SK-N-SH (cell line): Measurements from ENCODE around the gene TET2. TPM values are rescaled to one million over a fixed set of nuclear protein-coding genes. Genes with fewer than 3 reads are reported as not detected.

Experiments
- CTCF ChIA-PET: fragments of 300-600, 350-600 bp; formaldehyde crosslinking; extraction: SDS; loops from one replicate; lab custom pipeline; 2021; lab: Yijun Ruan, JAX
- POLR2A ChIA-PET: fragments of 350-600 bp; sonication (Branson Sonifier 250); formaldehyde crosslinking; extraction: SDS; loops from one replicate; lab custom pipeline; 2020; ENCODE audit warnings: antibody characterized with exemption, inconsistent platforms; lab: Yijun Ruan, JAX
- DNase-seq: peaks from one replicate; pipeline ENCODE4 v3.0.0; 2012
- H2AFZ ChIP-seq: fragments of 200-600 bp; sonication (generic); 2 replicates; pipeline ENCODE4 v1.8.1; 2016; ENCODE audit warnings: antibody characterized with exemption, mild to moderate bottlenecking, low read depth
- H3F3A ChIP-seq: fragments of 200-600 bp; sonication (generic); replicated peaks from 2 replicates; pipeline ENCODE3; 2016; ENCODE audit warnings: antibody characterized with exemption, mild to moderate bottlenecking; ENCODE audit not compliant: insufficient read depth
- H3K27ac ChIP-seq, 2 experiments: fragments of 200-500 bp in 1 of 2; fragments of 200-600 bp in 1 of 2; sonication (Bioruptor generic) in 1 of 2; sonication (generic), shearing (Covaris generic) in 1 of 2; 2 replicates each; pipeline versions ENCODE4 v1.5.1 to v1.6.1; 2014 to 2016; ENCODE audit warnings: low read depth in 2 of 2, inconsistent platforms in 1 of 2, low read length in 1 of 2, mild to moderate bottlenecking in 1 of 2, mixed read lengths in 1 of 2
- H3K27me3 ChIP-seq: fragments of 200-600 bp; sonication (generic), shearing (Covaris generic); 2 replicates; pipeline ENCODE4 v1.6.1; 2016; ENCODE audit warnings: mixed run types; ENCODE audit not compliant: insufficient read depth
- H3K36me3 ChIP-seq, 2 experiments: fragments of 200-500 bp in 1 of 2; fragments of 200-600 bp in 1 of 2; sonication (Bioruptor generic) in 1 of 2; sonication (generic) in 1 of 2; replicated peaks in 1 of 2; 2 replicates each; pipeline versions ENCODE3 to v1.5.1; 2014 to 2016; ENCODE audit warnings: low read length in 1 of 2, mild to moderate bottlenecking in 1 of 2; ENCODE audit not compliant: insufficient read depth in 2 of 2, control insufficient read depth in 1 of 2
- H3K4me1 ChIP-seq, 2 experiments: fragments of 200-500 bp in 1 of 2; fragments of 200-600 bp in 1 of 2; sonication (Bioruptor generic) in 1 of 2; sonication (generic), shearing (Covaris generic) in 1 of 2; 2 replicates each; pipeline versions ENCODE4 v1.5.1 to v1.6.1; 2014 to 2016; ENCODE audit warnings: low read depth in 1 of 2, low read length in 1 of 2, mixed run types in 1 of 2; ENCODE audit not compliant: insufficient read depth in 2 of 2, control insufficient read depth in 1 of 2
- H3K4me2 ChIP-seq: fragments of 200-600 bp; sonication (generic), shearing (Covaris generic); 2 replicates; pipeline ENCODE4 v1.6.1; 2017; ENCODE audit warnings: mixed run types
- H3K4me3 ChIP-seq, 2 experiments: fragments of 200-500 bp in 1 of 2; fragments of 200-600 bp in 1 of 2; sonication (Bioruptor generic) in 1 of 2; sonication (generic), shearing (Covaris generic) in 1 of 2; 2 replicates each; pipeline versions ENCODE4 v1.5.1 to v1.8.1; 2014 to 2016; ENCODE audit warnings: low read depth in 2 of 2, inconsistent platforms in 1 of 2, low read length in 1 of 2, mild to moderate bottlenecking in 1 of 2, mixed read lengths in 1 of 2, moderate library complexity in 1 of 2
- H3K79me2 ChIP-seq: fragments of 200-600 bp; sonication (generic); 2 replicates; pipeline ENCODE4 v1.8.1; 2017; ENCODE audit warnings: mild to moderate bottlenecking; ENCODE audit not compliant: insufficient read depth
- H3K9ac ChIP-seq: fragments of 200-600 bp; sonication (generic); 2 replicates; pipeline ENCODE4 v1.6.1; 2017; ENCODE audit warnings: mixed run types
- H3K9me2 ChIP-seq: fragments of 200-600 bp; sonication (generic); 2 replicates; pipeline ENCODE4 v1.6.1; 2017; ENCODE audit warnings: mixed run types
- H3K9me3 ChIP-seq: fragments of 200-600 bp; sonication (generic); 2 replicates; pipeline ENCODE4 v1.6.1; 2017; ENCODE audit warnings: mixed run types, mild to moderate bottlenecking, moderate library complexity
- H4K20me1 ChIP-seq: fragments of 200-600 bp; sonication (generic); 2 replicates; pipeline ENCODE4 v1.6.1; 2017; ENCODE audit warnings: mild to moderate bottlenecking, mixed run types; ENCODE audit not compliant: insufficient read depth
- EP300 ChIP-seq, 2 experiments: IDR thresholded peaks; 2 replicates each; pipeline versions ENCODE4 v1.4.0 to v1.6.1; 2012; ENCODE audit warnings: borderline replicate concordance in 1 of 2, low read depth in 1 of 2, low read length in 1 of 2
- EZH2phosphoT487 ChIP-seq: fragments of 200-600 bp; sonication (generic); IDR thresholded peaks from 2 replicates; pipeline ENCODE4 v1.6.1; 2017; ENCODE audit warnings: low read depth, mixed run types, mild to moderate bottlenecking, antibody characterized with exemption, moderate library complexity, borderline replicate concordance
- GABPA ChIP-seq: IDR thresholded peaks from 2 replicates; pipeline ENCODE4 v1.4.0; 2012; ENCODE audit warnings: low read depth, mild to moderate bottlenecking
- GATA2 ChIP-seq: sonication (generic); formaldehyde crosslinking; IDR thresholded peaks from 2 replicates; pipeline ENCODE4 v1.5.0; 2020; ENCODE audit warnings: mild to moderate bottlenecking, missing genetic modification reagents
- JUND ChIP-seq: IDR thresholded peaks from 2 replicates; pipeline ENCODE4 v1.4.0; 2012
- MXI1 ChIP-seq: IDR thresholded peaks from 2 replicates; pipeline ENCODE4 v1.6.1; 2012; ENCODE audit warnings: mild to moderate bottlenecking, low read depth, low read length, improper control_type of control experiment
- NRF1 ChIP-seq: IDR thresholded peaks from 2 replicates; pipeline ENCODE4 v1.6.1; 2012; ENCODE audit warnings: low read depth, mild to moderate bottlenecking, low read length
- PBX3 ChIP-seq: IDR thresholded peaks from 2 replicates; pipeline ENCODE4; 2012
- POLR2AphosphoS5 ChIP-seq: IDR thresholded peaks from 2 replicates; pipeline ENCODE4 v1.6.1; 2012; ENCODE audit warnings: low read depth, low read length
- RAD21 ChIP-seq: IDR thresholded peaks from 2 replicates; pipeline ENCODE4 v1.6.1; 2012; ENCODE audit warnings: mild to moderate bottlenecking, low read length
- REST ChIP-seq: IDR thresholded peaks from 2 replicates; pipeline ENCODE4 v1.6.1; 2012; ENCODE audit warnings: mild to moderate bottlenecking, low read depth, low read length, moderate library complexity
- RXRA ChIP-seq: IDR thresholded peaks from 2 replicates; pipeline ENCODE4 v1.4.0; 2012; ENCODE audit warnings: low read depth, mild to moderate bottlenecking, borderline replicate concordance
- SMC3 ChIP-seq: IDR thresholded peaks from 2 replicates; pipeline ENCODE4 v1.6.1; 2012; ENCODE audit warnings: low read depth, low read length, improper control_type of control experiment
- TCF12 ChIP-seq: IDR thresholded peaks from 2 replicates; pipeline ENCODE4 v1.4.0; 2012
- YY1 ChIP-seq: IDR thresholded peaks from 2 replicates; pipeline ENCODE4 v1.4.0; 2012; ENCODE audit warnings: low read depth, mild to moderate bottlenecking
- WGBS: methylation state at CpG from one replicate; pipeline ENCODE4 v1.1.6; 2017; ENCODE audit warnings: low lambda C conversion rate; 5-methylcytosine and 5-hydroxymethylcytosine counted together
- polyA plus RNA-seq, 3 experiments: library from polyadenylated mRNA; depleted of rRNA; stranded (reverse); fragments of >200 nt; gene quantifications; 2 replicates each; pipeline ENCODE4 v1.2.3, GENCODE V29; 2012
- TF ChIP-seq, protein P1 (sequence below): IDR thresholded peaks from 2 replicates; pipeline ENCODE4 v1.4.0; 2012; ENCODE audit warnings: low read depth, borderline replicate concordance
- TF ChIP-seq, protein P2 (sequence below): fragments of 150-350 bp; IDR thresholded peaks from 2 replicates; pipeline ENCODE4 v1.6.1; 2017; ENCODE audit warnings: antibody characterized with exemption, low read length, low read depth, borderline replicate concordance
- TF ChIP-seq, protein P3 (sequence below): fragments of 150-350 bp; IDR thresholded peaks from 2 replicates; pipeline ENCODE4 v1.6.1; 2016; ENCODE audit warnings: mild to moderate bottlenecking, low read depth, low read length

Gene TET2
- 3.5 and 5.1 TPM in 2 replicates for polyA plus RNA-seq (2012; rRNA removed)
- 3.4 and 3.5 TPM in 2 replicates for polyA plus RNA-seq (2012; cell fraction: cytosol; rRNA removed)
- 6.2 and 12.3 TPM in 2 replicates for polyA plus RNA-seq (2012; cell fraction: nucleus; rRNA removed)

- CTCF ChIA-PET, result interaction anchor here (0.6 to 2.0 kb wide), 4 partner anchors 14 to 327 kb away, joined by 3 to 9 read pairs (median 4); partner anchors contain the start of gene PPA2
- peak; percentile 87 for DNase-seq
- 3% methylated on average over 26 of the region's 77 CpGs for WGBS
- peaks cover 9% of the 10 kb centered on the region for H3F3A ChIP-seq
- peak within 1 kb of the TSS; percentile 94 to 95 for H3K4me3 ChIP-seq
- peak within 1 kb of the TSS; percentile 88 for H2AFZ ChIP-seq
- TF ChIP-seq EP300 (IDR thresholded peaks at IDR 0.05; ENCODE audit: borderline replicate concordance in 1 of 2, low read depth in 1 of 2, low read length in 1 of 2) (0 out of 4 replicates have a peak, but pooled peaks of 1 of the 2 experiments have one; percentile 6), REST (0 out of 2 replicates have a peak, but pooled peaks have one; percentile 3), YY1 (peak; percentile 92), JUND (no peak), PBX3 (peak; percentile 53), GATA2 (CRISPR knock-in tag) (no peak), GABPA (no peak), EZH2phosphoT487 (no peak), TCF12 (0 out of 2 replicates have a peak, but pooled peaks have one; percentile 4), POLR2AphosphoS5 (peak; percentile 41), NRF1 (no peak), RXRA (no peak), MXI1 (peak; percentile 40; the same call in 1 of the 2 replicates), SMC3 (no peak), RAD21 (no peak)
- TF ChIP-seq, protein P1, sequence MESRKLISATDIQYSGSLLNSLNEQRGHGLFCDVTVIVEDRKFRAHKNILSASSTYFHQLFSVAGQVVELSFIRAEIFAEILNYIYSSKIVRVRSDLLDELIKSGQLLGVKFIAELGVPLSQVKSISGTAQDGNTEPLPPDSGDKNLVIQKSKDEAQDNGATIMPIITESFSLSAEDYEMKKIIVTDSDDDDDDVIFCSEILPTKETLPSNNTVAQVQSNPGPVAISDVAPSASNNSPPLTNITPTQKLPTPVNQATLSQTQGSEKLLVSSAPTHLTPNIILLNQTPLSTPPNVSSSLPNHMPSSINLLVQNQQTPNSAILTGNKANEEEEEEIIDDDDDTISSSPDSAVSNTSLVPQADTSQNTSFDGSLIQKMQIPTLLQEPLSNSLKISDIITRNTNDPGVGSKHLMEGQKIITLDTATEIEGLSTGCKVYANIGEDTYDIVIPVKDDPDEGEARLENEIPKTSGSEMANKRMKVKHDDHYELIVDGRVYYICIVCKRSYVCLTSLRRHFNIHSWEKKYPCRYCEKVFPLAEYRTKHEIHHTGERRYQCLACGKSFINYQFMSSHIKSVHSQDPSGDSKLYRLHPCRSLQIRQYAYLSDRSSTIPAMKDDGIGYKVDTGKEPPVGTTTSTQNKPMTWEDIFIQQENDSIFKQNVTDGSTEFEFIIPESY, result no peak
- TF ChIP-seq, protein P2, sequence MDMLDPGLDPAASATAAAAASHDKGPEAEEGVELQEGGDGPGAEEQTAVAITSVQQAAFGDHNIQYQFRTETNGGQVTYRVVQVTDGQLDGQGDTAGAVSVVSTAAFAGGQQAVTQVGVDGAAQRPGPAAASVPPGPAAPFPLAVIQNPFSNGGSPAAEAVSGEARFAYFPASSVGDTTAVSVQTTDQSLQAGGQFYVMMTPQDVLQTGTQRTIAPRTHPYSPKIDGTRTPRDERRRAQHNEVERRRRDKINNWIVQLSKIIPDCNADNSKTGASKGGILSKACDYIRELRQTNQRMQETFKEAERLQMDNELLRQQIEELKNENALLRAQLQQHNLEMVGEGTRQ, result no peak
- TF ChIP-seq, protein P3, sequence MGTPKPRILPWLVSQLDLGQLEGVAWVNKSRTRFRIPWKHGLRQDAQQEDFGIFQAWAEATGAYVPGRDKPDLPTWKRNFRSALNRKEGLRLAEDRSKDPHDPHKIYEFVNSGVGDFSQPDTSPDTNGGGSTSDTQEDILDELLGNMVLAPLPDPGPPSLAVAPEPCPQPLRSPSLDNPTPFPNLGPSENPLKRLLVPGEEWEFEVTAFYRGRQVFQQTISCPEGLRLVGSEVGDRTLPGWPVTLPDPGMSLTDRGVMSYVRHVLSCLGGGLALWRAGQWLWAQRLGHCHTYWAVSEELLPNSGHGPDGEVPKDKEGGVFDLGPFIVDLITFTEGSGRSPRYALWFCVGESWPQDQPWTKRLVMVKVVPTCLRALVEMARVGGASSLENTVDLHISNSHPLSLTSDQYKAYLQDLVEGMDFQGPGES, result no peak
- H3K79me2 ChIP-seq, result peaks cover 46% of the 10 kb centered on the region
- H3K9ac ChIP-seq, result peak within 1 kb of the TSS; percentile 98
- H3K36me3 ChIP-seq, result no peaks in the 10 kb centered on the region
- H3K9me3 ChIP-seq, result no peaks in the 10 kb centered on the region
- POLR2A ChIA-PET, result interaction anchor here (0.6 to 1.8 kb wide), 4 partner anchors 74 to 327 kb away, joined by 3 to 16 read pairs (median 4); partner anchors contain the start of gene PPA2
- H4K20me1 ChIP-seq, result peaks cover 28% of the 10 kb centered on the region
- H3K27ac ChIP-seq, result peak within 1 kb of the TSS; percentile 91 to 97
- H3K4me2 ChIP-seq, result peak within 1 kb of the TSS; percentile 89
- no peaks in the 10 kb centered on the region for H3K27me3 ChIP-seq
- peaks cover 0 to 5% of the 10 kb centered on the region in 2 experiments; a peak in 2 of 4 replicates for H3K4me1 ChIP-seq
- H3K9me2 ChIP-seq, result no peaks in the 10 kb centered on the region
Observed at GRCh38 chr4:105146276-105147015, at the start of gene TET2. TET2 (plus strand) TSS chr4:105146876; CDS start chr4:105233943, 87,067 bp downstream.
